ENCODE data around the gene BLMH. TPM values are rescaled to one million over a fixed set of nuclear protein-coding genes. Genes with fewer than 3 reads are reported as not detected.

BLMH gene
- total and polyA plus RNA-seq, 2 experiments from 2014 or later, result 39.7 to 47.3 TPM

- Histone ChIP-seq H3K36me3 (no peaks in the 10 kb centered on the region), H3K4me3 (no peak overlapping the region), H3K27me3 (peaks cover 2% of the 10 kb centered on the region), H3K9me3 (ENCODE audit: low read depth) (no peaks in the 10 kb centered on the region), H3K4me1 (ENCODE audit: low read depth) (no peaks in the 10 kb centered on the region), H3K27ac (no peak overlapping the region)
- DNase-seq (ENCODE audit: low read depth in 1 of 2, low spot score in 1 of 2), result peak in 1 of 2 donors; percentile 84
- no peak for TF ChIP-seq CTCF (IDR thresholded peaks at IDR 0.05; ENCODE audit: low read depth, low read length)
Observed at GRCh38 chr17:30323895-30324319, 32.2 kb upstream of the BLMH start.

- no peak for TF ChIP-seq CTCF (IDR thresholded peaks at IDR 0.05; ENCODE audit: low read depth, low read length)
- Histone ChIP-seq H3K4me3 (no peak overlapping the region), H3K4me1 (ENCODE audit: low read depth) (no peaks in the 10 kb centered on the region), H3K27ac (no peak overlapping the region), H3K9me3 (ENCODE audit: low read depth) (no peaks in the 10 kb centered on the region), H3K36me3 (no peaks in the 10 kb centered on the region), H3K27me3 (peaks cover 2% of the 10 kb centered on the region)
- no peak for DNase-seq (ENCODE audit: low read depth in 1 of 2, low spot score in 1 of 2)
Observed at GRCh38 chr17:30323262-30323894, 31.6 kb upstream of the BLMH start.

GRCh38 chr17:30321314-30321713 is 29.6 kb upstream of the BLMH start:
- Histone ChIP-seq H3K27me3 (peaks cover 2% of the 10 kb centered on the region), H3K9me3 (ENCODE audit: low read depth) (no peaks in the 10 kb centered on the region), H3K4me1 (ENCODE audit: low read depth) (no peaks in the 10 kb centered on the region), H3K27ac (no peak overlapping the region), H3K4me3 (no peak overlapping the region), H3K36me3 (no peaks in the 10 kb centered on the region)
- TF ChIP-seq CTCF (IDR thresholded peaks at IDR 0.05; ENCODE audit: low read depth, low read length), result no peak
- no peak for DNase-seq (ENCODE audit: low read depth in 1 of 2, low spot score in 1 of 2)

- TF ChIP-seq CTCF (IDR thresholded peaks at IDR 0.05; ENCODE audit: low read depth, low read length), result no peak
- no peak overlapping the region for H3K4me3 ChIP-seq
- H3K27me3 ChIP-seq, result no peaks in the 10 kb centered on the region
- H3K4me1 ChIP-seq (ENCODE audit: low read depth), result no peaks in the 10 kb centered on the region
- H3K27ac ChIP-seq, result no peak overlapping the region
- no peaks in the 10 kb centered on the region for H3K9me3 ChIP-seq (ENCODE audit: low read depth)
- H3K36me3 ChIP-seq, result no peaks in the 10 kb centered on the region
- DNase-seq (ENCODE audit: low read depth in 1 of 2, low spot score in 1 of 2), result no peak
Observed at GRCh38 chr17:30318155-30318554, 26.4 kb upstream of the BLMH start.

- DNase-seq (ENCODE audit: low read depth in 1 of 2, low spot score in 1 of 2), result no peak
- no peak overlapping the region for H3K4me3 ChIP-seq
- no peak overlapping the region for H3K27ac ChIP-seq
- TF ChIP-seq CTCF (IDR thresholded peaks at IDR 0.05; ENCODE audit: low read depth, low read length), result no peak
- H3K4me1 ChIP-seq (ENCODE audit: low read depth), result no peaks in the 10 kb centered on the region
- no peaks in the 10 kb centered on the region for H3K9me3 ChIP-seq (ENCODE audit: low read depth)
- H3K36me3 ChIP-seq, result no peaks in the 10 kb centered on the region
- H3K27me3 ChIP-seq, result no peaks in the 10 kb centered on the region
Observed at GRCh38 chr17:30316736-30317135, 25.0 kb upstream of the BLMH start.
